GM20000 (cell line): Measurements from ENCODE around the gene RNF166.

Experiments
- DNase-seq: peaks from one replicate; pipeline ENCODE4 v3.0.0; 2012; ENCODE audit warnings: low spot score
- TF ChIP-seq, protein P1 (sequence below): IDR thresholded peaks from 2 replicates; pipeline ENCODE4 v1.5.1; 2012; ENCODE audit warnings: mild to moderate bottlenecking, control low read depth; ENCODE audit errors: extremely low read depth, missing control alignments

Gene RNF166

DNA sequence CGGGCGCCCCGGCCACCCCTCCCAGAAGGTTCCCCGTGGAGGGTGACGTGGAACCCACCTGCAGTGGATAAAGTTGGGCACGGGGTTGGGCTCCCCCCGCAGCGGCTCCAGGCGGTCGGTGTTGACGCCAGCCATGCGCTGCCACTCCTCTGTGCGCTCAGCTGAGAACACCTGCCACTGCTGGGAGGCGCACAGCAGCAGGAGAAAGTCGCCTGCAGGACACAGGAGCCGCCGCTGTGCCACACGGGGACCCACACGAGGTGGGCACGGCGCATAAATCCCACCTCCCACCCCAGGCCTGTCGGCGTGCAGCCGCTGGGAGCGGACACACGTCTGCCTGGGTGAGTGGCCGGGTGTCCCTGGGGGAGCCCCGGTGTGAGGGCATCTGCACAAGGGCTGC lies 20.8 kb upstream of the RNF166 start:
- TF ChIP-seq, protein P1, sequence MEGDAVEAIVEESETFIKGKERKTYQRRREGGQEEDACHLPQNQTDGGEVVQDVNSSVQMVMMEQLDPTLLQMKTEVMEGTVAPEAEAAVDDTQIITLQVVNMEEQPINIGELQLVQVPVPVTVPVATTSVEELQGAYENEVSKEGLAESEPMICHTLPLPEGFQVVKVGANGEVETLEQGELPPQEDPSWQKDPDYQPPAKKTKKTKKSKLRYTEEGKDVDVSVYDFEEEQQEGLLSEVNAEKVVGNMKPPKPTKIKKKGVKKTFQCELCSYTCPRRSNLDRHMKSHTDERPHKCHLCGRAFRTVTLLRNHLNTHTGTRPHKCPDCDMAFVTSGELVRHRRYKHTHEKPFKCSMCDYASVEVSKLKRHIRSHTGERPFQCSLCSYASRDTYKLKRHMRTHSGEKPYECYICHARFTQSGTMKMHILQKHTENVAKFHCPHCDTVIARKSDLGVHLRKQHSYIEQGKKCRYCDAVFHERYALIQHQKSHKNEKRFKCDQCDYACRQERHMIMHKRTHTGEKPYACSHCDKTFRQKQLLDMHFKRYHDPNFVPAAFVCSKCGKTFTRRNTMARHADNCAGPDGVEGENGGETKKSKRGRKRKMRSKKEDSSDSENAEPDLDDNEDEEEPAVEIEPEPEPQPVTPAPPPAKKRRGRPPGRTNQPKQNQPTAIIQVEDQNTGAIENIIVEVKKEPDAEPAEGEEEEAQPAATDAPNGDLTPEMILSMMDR, result no peak
- DNase-seq, result no peak

DNA sequence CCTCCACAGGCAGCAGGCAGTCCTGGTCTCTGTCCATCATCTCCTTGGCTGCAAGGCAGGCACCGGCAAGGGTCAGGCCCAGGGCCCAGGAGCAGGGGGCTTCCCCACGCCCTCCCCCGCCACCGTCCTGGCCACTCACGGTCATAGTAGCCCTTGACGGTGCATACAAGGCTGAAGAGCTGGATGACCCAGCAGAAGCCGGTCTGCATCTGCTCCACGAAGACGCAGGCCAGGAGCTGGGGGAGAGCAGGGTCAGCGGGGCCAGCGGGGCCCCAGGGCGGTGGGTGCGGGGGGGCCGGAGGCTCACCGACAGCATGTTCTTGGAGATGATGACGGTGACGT lies 20.2 kb upstream of the RNF166 start:
- DNase-seq, result no peak
- TF ChIP-seq, protein P1, result no peak

DNA sequence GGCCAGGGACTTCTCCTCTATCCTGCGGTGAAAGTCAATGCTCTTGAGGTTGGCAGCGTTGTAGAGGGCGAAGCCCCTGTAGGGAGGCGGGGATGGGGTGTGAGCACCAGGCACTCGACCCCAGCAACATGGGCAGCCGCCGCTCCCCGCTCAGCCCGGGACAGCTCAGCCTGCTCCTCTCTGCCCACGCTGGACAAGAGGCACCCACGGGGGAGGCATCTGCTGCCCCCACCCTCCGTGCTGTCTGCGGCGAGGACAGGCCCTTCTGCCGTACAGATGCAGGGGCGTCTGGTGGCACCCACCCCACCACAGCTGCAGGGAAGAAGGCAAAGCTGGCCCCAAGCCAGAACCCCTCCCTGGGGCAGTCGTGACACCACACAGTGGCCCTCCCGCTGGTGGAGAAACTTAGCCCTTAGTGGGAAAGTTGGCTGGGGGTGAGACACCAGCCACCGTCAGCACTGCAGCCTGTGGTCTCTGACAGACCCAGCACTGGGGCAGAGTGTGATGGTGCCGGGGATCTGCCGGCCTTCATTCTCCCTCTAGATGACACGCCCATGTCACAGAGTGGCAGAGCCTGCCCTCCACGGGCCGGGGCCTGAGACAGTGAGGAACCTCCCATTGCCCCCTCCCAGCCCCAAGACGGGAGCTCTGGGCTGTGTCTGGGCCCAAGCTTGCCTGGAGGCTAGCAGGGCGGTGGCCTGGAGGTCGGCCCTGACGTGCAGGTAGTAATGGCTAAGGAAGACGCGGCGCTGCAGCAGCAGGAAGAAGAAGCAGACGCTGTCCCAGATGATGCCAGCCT lies 19.6 kb upstream of the RNF166 start:
- no peak for DNase-seq
- TF ChIP-seq, protein P1, result no peak

DNA sequence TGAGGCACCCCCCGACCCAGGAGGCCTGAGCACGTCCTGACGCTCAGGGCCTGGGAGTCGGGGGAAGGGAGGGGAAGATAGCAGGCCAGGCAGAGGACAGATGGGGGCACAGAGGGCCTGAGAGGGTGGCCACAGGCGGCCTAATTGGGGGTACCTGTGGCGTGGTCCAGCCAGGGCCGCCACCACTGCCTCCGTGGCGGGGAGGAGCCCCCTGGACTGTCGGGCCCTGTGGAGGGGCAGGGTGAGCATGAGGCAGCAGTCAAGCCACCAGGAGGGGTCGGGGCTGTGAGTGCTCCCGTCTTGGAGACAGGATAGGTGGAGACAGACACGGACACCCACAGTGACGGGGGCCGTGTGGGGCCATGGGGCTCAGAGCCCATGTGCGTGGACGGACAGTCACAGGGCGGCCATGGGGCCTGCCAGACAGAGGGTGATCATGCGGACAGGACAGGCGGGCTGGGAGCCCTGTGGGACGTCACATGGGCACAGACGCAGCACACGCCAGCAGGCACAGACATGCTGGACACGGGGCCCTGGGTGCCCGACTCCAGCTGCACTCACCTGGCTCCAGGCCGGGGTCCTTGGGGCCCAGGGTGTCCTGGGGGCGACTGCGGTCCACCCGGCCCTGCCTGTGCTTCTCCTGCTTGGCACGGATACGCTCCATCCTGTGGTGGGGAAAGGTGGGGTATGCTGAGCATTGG lies 18.8 kb upstream of the RNF166 start:
- no peak for DNase-seq
- TF ChIP-seq, protein P1, result no peak

DNA sequence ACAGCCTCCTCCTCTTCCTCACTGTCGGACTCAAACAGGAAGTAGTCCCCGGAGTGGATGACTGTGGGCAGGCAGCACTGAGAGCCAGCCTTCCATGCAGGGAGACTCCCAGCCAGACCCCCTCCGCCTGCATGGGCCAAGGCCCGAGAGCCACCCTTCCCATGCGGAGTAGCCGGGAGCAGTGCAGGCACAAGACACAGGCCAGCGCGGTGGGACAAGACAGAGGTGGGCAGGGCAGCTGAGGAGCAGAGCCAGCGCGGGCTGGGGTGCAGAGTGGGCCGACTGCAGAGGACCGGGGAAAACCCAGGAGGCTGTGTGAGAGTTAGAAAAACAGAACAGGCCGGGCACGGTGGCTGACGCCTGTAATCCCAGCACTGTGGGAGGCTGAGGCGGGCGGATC lies 17.7 kb upstream of the RNF166 start:
- no peak for DNase-seq
- TF ChIP-seq, protein P1, result no peak

DNA sequence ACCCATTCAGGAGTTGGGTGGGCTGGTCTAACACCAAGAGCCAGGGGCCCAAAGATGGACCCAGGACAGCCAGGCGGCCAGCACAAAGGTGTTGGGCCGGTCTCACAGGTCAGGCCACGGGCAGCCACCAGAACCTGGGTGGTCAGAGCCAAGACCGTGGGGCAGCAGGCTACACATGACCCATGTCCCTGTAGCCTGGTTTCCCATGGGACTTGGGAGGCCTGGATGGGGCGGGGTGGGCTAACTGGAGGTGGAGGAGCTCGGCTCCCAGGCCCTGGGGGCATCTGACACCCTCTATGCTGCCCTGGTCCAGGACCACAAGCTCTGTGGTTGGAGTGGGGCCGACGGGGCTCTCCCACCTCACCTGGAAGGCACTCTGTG lies 17.3 kb upstream of the RNF166 start:
- no peak for DNase-seq
- TF ChIP-seq, protein P1, result no peak

DNA sequence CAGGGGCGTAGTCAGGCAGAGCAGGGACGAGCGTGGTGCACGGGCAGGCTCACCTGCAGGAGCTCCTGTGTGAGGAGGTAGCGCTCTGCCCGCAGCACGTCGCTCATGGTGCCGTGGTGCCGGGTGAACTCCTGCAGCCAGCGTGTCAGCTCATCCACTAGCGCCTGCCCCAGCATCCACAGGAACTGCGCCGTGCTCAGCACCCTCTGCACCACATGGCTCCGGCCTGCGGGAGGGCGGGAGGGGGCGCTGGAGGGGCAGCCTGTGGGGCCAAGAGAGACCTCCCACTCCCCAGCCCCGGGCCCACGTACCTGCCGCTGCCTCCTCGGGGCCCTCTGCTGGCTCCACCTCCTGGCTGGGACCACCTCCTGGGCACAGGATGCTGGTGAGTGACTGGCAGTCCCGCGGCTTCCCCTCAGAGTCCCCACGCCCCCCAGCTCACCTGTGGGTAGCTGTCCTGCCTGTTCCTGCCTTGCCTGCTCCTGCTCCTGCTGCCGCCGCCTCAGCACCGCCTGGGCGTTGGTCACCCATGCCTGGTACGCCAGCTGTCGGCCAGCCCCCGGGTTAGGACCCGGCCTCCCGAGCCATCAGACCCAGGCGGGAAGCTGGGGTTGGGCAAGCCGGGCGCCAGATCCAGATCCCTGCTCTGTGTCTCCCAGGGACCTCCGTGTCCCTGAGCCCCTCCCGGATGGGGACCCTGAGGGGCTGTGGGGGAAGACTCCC lies 16.7 kb upstream of the RNF166 start:
- TF ChIP-seq, protein P1, result no peak
- no peak for DNase-seq
